Gastrocnemius medialis (tissue), 4 donors: ENCODE data around the gene HSPB8. TPM values are rescaled to one million over a fixed set of nuclear protein-coding genes. Genes with fewer than 3 reads are reported as not detected.

Source experiments
- ATAC-seq, 2 donors: fragments of 150-250 bp; one replicate each; pipeline ENCODE4 v1.9.1; 2016
- DNase-seq, 2 donors: peaks; one replicate each; pipeline ENCODE4 v3.0.0-alpha.2; 2019
- H3K27ac ChIP-seq, 4 donors: fragments of 200-600 bp; sonication (generic); 1 replicate in 1 of 4; 2 replicates in 3 of 4; pipeline ENCODE4 v1.5.1; 2016 to 2018; ENCODE audit warnings: mild to moderate bottlenecking in 2 of 4, moderate library complexity in 1 of 4
- H3K27me3 ChIP-seq, 3 donors: fragments of 200-600 bp; sonication (generic) in 2 of 3; 1 replicate in 1 of 3; 2 replicates in 2 of 3; pipeline versions ENCODE4 v1.5.1 to v1.6.0; 2016 to 2019; ENCODE audit warnings: mild to moderate bottlenecking in 1 of 3, moderate library complexity in 1 of 3
- H3K36me3 ChIP-seq, 2 donors: fragments of 200-600 bp; sonication (generic) in 1 of 2; one replicate each; pipeline ENCODE4 v1.5.1; 2017 to 2018
- H3K4me1 ChIP-seq, 2 donors: fragments of 200-600 bp; sonication (generic) in 1 of 2; one replicate each; pipeline ENCODE4 v1.5.1; 2016 to 2017; ENCODE audit warnings: mild to moderate bottlenecking in 2 of 2
- H3K4me3 ChIP-seq, 4 donors: fragments of 200-600 bp; sonication (generic) in 3 of 4; 1 replicate in 1 of 4; 2 replicates in 3 of 4; pipeline ENCODE4 v1.5.1; 2016 to 2019; ENCODE audit warnings: mild to moderate bottlenecking in 2 of 4
- H3K9me3 ChIP-seq, 3 donors: fragments of 200-600 bp; sonication (generic) in 2 of 3; 1 replicate in 1 of 3; 2 replicates in 2 of 3; pipeline ENCODE4 v1.5.1; 2016 to 2019
- CTCF ChIP-seq, 5 experiments: fragments of 450-650 bp in 3 of 5; fragments of 200-600 bp in 2 of 5; sonication (generic) in 2 of 5; IDR thresholded peaks in 4 of 5; conservative IDR thresholded peaks in 1 of 5; 1 replicate in 4 of 5; 2 replicates in 1 of 5; pipeline ENCODE4 v1.5.1; 2016 to 2019; ENCODE audit warnings: antibody characterized with exemption in 5 of 5, mild to moderate bottlenecking in 3 of 5, moderate library complexity in 3 of 5
- POLR2A ChIP-seq, 2 donors: fragments of 450-650 bp; IDR thresholded peaks; one replicate each; pipeline ENCODE4 v1.6.1; 2017; ENCODE audit warnings: antibody characterized with exemption in 2 of 2, mild to moderate bottlenecking in 2 of 2, moderate library complexity in 2 of 2
- in situ Hi-C, 4 donors: fragments of 200-750 bp; cut with MboI; loops; one replicate each; pipeline versions ENCODE4 v1.15.0 to v1.8.0; 2017; ENCODE audit warnings: low sequenced_read_pairs in 4 of 4
- intact Hi-C: fragments of 100-400 bp; cut with DNase I; formaldehyde crosslinking; loops from one replicate; pipeline ENCODE4 v1.15.1; 2023; ENCODE audit warnings: low total_unique reads
- total RNA-seq, 4 donors: library from RNA; depleted of rRNA; stranded (reverse); fragments of >200 nt; gene quantifications; one replicate each; pipeline versions ENCODE4 v1.1.0 to v1.2.3, GENCODE V29; 2016

The HSPB8 gene
- total RNA-seq, 4 donors from 2014 or later: 552 to 742 (median 604) TPM

DNA sequence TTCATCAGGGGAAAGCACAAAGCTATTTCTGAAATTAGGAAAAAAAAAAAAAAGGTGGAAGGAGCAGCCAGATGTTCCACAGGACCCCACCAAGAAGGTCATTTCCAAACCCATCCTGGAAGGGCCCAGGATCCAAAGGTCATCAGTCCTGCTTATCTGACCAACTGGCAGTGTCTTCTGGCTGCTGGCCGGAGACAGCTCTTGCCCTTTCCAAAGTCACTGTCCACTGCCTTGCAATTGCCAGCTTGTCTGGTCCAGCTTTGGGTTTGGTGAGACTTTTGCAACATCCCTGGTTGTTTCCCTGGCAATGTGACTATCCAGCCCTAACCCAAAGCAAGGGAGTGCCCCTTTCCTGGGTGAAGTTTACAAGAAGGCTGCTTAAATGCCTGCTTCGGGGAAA, 18.9 kb upstream of the HSPB8 start:
- in situ Hi-C loops: no loop called here
- Histone ChIP-seq H3K36me3 (no peaks in the 10 kb centered on the region), H3K4me3 (no peak overlapping the region), H3K9me3 (no peaks in the 10 kb centered on the region), H3K27ac (peak overlapping the region; percentile 93 to 99 (median 95)), H3K27me3 (no peaks in the 10 kb centered on the region), H3K4me1 (peaks cover 42 to 43% of the 10 kb centered on the region in 2 donors)
- TF ChIP-seq POLR2A (IDR thresholded peaks at IDR 0.05) (no peak), CTCF (IDR thresholded peaks at IDR 0.05 in 4 of 5, conservative IDR thresholded peaks at IDR 0.05 in 1 of 5) (no peak)
- DNase-seq (peak in 1 of 2 donors; percentile 83), ATAC-seq (peak; percentile 13 to 25)
- intact Hi-C loops: loop anchor here (2.0 kb wide), 1 partner anchor 49 kb away; no protein-coding TSS in a partner anchor

- H3K27ac ChIP-seq: no peak overlapping the region
- H3K4me1 ChIP-seq: peaks cover 0 to 12% of the 10 kb centered on the region in 2 donors
- no peaks in the 10 kb centered on the region for H3K27me3 ChIP-seq
- ATAC-seq (no peak), DNase-seq (no peak)
- H3K9me3 ChIP-seq: no peaks in the 10 kb centered on the region
- in situ Hi-C loops: no loop called here
- H3K4me3 ChIP-seq: no peak overlapping the region
- H3K36me3 ChIP-seq: no peaks in the 10 kb centered on the region
- TF ChIP-seq CTCF (IDR thresholded peaks at IDR 0.05 in 4 of 5, conservative IDR thresholded peaks at IDR 0.05 in 1 of 5): no peak
- TF ChIP-seq POLR2A (IDR thresholded peaks at IDR 0.05): no peak
- intact Hi-C loops: no loop called here
Observed at GRCh38 chr12:119167902-119168301, 10.8 kb upstream of the HSPB8 start.

- Histone ChIP-seq H3K36me3 (no peaks in the 10 kb centered on the region), H3K9me3 (no peaks in the 10 kb centered on the region), H3K27me3 (no peaks in the 10 kb centered on the region), H3K4me3 (no peak overlapping the region), H3K4me1 (peaks cover 0 to 12% of the 10 kb centered on the region in 2 donors), H3K27ac (no peak overlapping the region)
- TF ChIP-seq POLR2A (IDR thresholded peaks at IDR 0.05) (no peak), CTCF (IDR thresholded peaks at IDR 0.05 in 4 of 5, conservative IDR thresholded peaks at IDR 0.05 in 1 of 5) (no peak)
- in situ Hi-C loops: no loop called here
- ATAC-seq (no peak), DNase-seq (no peak)
- intact Hi-C loops: no loop called here
Observed at GRCh38 chr12:119168721-119169120, 10.0 kb upstream of the HSPB8 start.

DNA sequence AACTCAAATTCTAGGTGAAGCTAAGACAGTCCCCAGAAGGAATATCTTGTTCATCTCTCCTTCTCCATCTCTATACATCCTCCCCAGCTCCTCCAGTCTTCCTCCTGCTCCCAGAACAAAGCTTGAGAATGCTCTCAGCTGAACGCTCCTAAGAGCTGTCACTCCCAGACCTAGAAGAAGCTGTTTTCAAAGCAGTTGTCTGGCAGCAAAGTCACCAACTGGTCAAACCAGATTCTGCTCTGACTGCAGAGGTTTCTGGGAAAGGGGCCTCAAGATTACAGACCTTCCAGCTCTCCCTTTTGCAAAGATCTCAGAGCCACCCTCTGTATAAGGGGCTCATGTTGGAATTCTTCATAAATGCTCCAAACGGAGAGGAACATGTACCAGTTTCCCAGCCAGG, 9.6 kb upstream of the HSPB8 start:
- H3K36me3 ChIP-seq: no peaks in the 10 kb centered on the region
- intact Hi-C loops (no loop called here), in situ Hi-C loops (no loop called here)

More for the DNA sequence above, 9.6 kb upstream of the HSPB8 start:
- DNase-seq: no peak
- no peak overlapping the region for H3K4me3 ChIP-seq
- no peak for TF ChIP-seq POLR2A (IDR thresholded peaks at IDR 0.05)
- no peak for TF ChIP-seq CTCF (IDR thresholded peaks at IDR 0.05 in 4 of 5, conservative IDR thresholded peaks at IDR 0.05 in 1 of 5)
- H3K27ac ChIP-seq: no peak overlapping the region
- H3K9me3 ChIP-seq: no peaks in the 10 kb centered on the region
- H3K27me3 ChIP-seq: no peaks in the 10 kb centered on the region
- H3K4me1 ChIP-seq: peaks cover 0 to 12% of the 10 kb centered on the region in 2 donors
- ATAC-seq: no peak
